ENCODE measurements around the gene ATG4D.
A peak's percentile ranks its signal among the peaks of the same experiment; 100 is the strongest.
"Not testable (repeated sequence)": the region's sequence is repeated elsewhere in the genome, so short reads cannot be mapped to it uniquely, and the experiment has no call there.

The ATG4D gene

GRCh38 chr19:10520652-10521318, 22.9 kb upstream of the ATG4D start:
- no peak for DNase-seq

- DNase-seq, result no peak
Measured at GRCh38 chr19:10521461-10522171, 22.1 kb upstream of the ATG4D start.

GRCh38 chr19:10523135-10523636, 20.5 kb upstream of the ATG4D start:
- DNase-seq, result peak; percentile 52

GRCh38 chr19:10525636-10526035, 18.1 kb upstream of the ATG4D start:
- no peak for DNase-seq

- not testable (repeated sequence) for DNase-seq
Measured at GRCh38 chr19:10526887-10527286, 16.8 kb upstream of the ATG4D start.

GRCh38 chr19:10532457-10532856, 11.2 kb upstream of the ATG4D start:
- no peak for DNase-seq

- no peak for DNase-seq
Measured at GRCh38 chr19:10533646-10534386, 9.9 kb upstream of the ATG4D start.

- no peak for DNase-seq
Measured at GRCh38 chr19:10535613-10536012, 8.1 kb upstream of the ATG4D start.

- DNase-seq, result no peak
Measured at GRCh38 chr19:10537668-10538067, 6.0 kb upstream of the ATG4D start.

GRCh38 chr19:10538204-10538983, 5.3 kb upstream of the ATG4D start:
- DNase-seq, result no peak

- DNase-seq, result not testable (repeated sequence)
Measured at GRCh38 chr19:10539016-10539415, 4.7 kb upstream of the ATG4D start.

GRCh38 chr19:10543059-10543419, 665 bp upstream of the ATG4D start:
- no peak for DNase-seq

- DNase-seq, result peak; percentile 28
Measured at GRCh38 chr19:10544242-10544752, 593 bp downstream of the ATG4D start.

- no peak for DNase-seq
Measured at GRCh38 chr19:10544753-10545251, 1.1 kb downstream of the ATG4D start.

- DNase-seq, result no peak
Measured at GRCh38 chr19:10546817-10547216, 3.1 kb downstream of the ATG4D start.

GRCh38 chr19:10548746-10549276, 5.1 kb downstream of the ATG4D start:
- DNase-seq, result no peak

- DNase-seq, result no peak
Measured at GRCh38 chr19:10549733-10550132, 6.0 kb downstream of the ATG4D start.

GRCh38 chr19:10550336-10550735, 6.6 kb downstream of the ATG4D start:
- no peak for DNase-seq

- DNase-seq, result not testable (repeated sequence)
Measured at GRCh38 chr19:10551006-10551405, 7.3 kb downstream of the ATG4D start.

- peak; percentile 62 for DNase-seq
Measured at GRCh38 chr19:10551698-10552301, 8.1 kb downstream of the ATG4D start.

GRCh38 chr19:10552510-10553053, 8.9 kb downstream of the ATG4D start:
- peak; percentile 33 for DNase-seq

Measured in CD4-positive, alpha-beta T cell treated with Interleukin-12 subunit alpha and Interleukin-12 subunit beta, for 1 hour (primary cell).